A673 (cell line): Measurements from ENCODE around the gene HGFAC.

ENCODE experiments used
- CTCF ChIP-seq: fragments of 300-800, 200-600 bp; sonication (generic); conservative IDR thresholded peaks from 2 replicates; pipeline ENCODE4 v1.5.1; 2017; ENCODE audit warnings: low read depth, mild to moderate bottlenecking, antibody characterized with exemption, low read length, moderate library complexity, mixed read lengths
- EZH2 ChIP-seq: fragments of 200-600 bp; sonication (generic); IDR thresholded peaks from 2 replicates; pipeline ENCODE4 v1.6.1; 2017; ENCODE audit warnings: borderline replicate concordance, low read depth, mild to moderate bottlenecking, mixed read lengths, antibody characterized with exemption, low read length; ENCODE audit not compliant: poor library complexity, severe bottlenecking

GRCh38 chr4:3403348-3403906, 38.3 kb upstream of the HGFAC start:
- no peak for TF ChIP-seq CTCF
- TF ChIP-seq EZH2: no peak
